Measurements from ENCODE around the gene COL8A1.

The COL8A1 gene

GRCh38 chr3:99639579-99639978, 1.2 kb downstream of the COL8A1 start:
- DNase-seq (ENCODE audit: low spot score), result no peak

- no peak for DNase-seq (ENCODE audit: low spot score)
Measured at GRCh38 chr3:99640214-99640851, 1.9 kb downstream of the COL8A1 start.

DNA sequence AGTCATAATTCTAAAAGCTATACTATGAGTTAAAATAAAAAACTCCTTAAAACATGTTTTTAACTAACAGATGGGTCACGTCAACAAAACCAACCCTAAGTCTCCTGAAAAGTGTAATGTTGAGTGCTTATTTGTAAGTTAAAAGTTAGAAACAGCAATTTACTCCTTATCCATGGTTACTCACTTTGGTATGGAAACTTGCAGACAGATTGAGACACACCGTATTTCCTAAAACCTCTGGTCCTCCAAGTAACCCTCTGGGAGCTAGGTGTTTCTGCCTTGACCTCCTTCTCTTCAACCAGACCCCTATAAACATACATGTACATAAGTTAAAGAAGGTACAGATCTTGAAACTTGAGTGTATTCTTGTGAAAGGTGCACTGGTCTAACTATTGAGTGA, 3.1 kb downstream of the COL8A1 start:
- no peak for DNase-seq (ENCODE audit: low spot score)

- DNase-seq (ENCODE audit: low spot score), result no peak
Measured at GRCh38 chr3:99641982-99642381, 3.6 kb downstream of the COL8A1 start.

GRCh38 chr3:99644017-99644416, 5.6 kb downstream of the COL8A1 start:
- no peak for DNase-seq (ENCODE audit: low spot score)

- DNase-seq (ENCODE audit: low spot score), result no peak
Measured at GRCh38 chr3:99644746-99645145, 6.4 kb downstream of the COL8A1 start.

DNA sequence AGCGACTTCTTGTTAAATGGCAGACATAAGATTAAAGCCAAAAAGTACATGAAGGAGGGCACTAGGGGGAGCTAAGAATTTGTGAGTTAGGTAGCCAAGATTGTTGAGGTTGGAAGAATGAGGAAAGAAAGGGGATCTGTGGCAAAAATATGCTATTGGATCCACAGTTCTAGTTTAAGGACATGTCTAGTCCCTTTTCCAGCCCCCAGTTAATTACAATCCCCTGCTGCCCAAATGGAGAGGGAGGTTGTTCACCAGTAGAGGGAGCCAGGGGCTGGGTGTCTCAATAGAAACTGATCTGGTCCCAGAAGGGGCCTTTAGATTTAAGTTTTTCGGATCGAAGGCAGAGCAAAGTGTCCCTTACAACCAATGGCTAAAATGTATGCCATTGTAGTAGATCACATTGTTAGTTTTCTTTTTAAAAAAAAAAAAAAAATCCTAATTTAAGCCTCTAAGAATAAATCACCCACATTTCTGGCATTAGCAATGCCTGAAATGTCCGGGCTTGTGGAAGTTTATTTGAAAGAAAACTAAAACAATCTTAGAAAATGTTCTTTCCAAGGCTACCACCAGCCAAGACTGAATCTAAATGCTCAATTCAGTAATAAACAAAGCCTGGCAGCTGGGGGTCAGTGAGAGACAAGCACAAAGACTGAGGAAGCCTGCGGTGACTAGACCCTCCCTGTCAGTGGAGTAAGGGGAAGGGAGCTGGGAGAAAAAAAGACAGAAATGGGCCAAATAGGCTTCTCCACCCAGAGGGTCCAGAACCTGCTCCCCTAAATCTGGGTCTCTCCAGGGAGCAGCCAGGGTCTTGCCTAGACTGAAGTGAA, 7.1 kb downstream of the COL8A1 start:
- DNase-seq (ENCODE audit: low spot score), result peak; percentile 53

- no peak for DNase-seq (ENCODE audit: low spot score)
Measured at GRCh38 chr3:99646107-99646435, 7.7 kb downstream of the COL8A1 start.

GRCh38 chr3:99647081-99647480, 8.7 kb downstream of the COL8A1 start:
- no peak for DNase-seq (ENCODE audit: low spot score)

- no peak for DNase-seq (ENCODE audit: low spot score)
Measured at GRCh38 chr3:99648101-99648500, 9.7 kb downstream of the COL8A1 start.

DNA sequence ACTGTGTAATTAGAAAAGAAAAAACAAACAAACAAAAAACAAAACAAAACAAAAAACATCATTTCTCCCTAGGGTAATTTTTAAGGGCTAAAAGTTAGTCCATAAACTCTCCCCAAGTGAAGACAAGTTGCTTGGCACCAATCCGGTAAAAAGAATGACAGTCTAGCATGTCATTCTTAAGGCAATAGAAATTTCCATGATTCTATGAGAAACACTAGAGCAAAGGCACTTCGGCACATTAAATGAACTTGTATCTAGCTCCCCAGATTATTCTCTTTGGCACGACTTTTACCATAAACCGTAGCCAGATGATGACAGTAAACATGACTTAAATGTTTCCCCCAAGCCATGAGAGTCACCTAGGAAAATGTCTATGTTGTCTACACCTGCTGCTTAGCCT, 10.1 kb downstream of the COL8A1 start:
- DNase-seq (ENCODE audit: low spot score), result no peak

DNA sequence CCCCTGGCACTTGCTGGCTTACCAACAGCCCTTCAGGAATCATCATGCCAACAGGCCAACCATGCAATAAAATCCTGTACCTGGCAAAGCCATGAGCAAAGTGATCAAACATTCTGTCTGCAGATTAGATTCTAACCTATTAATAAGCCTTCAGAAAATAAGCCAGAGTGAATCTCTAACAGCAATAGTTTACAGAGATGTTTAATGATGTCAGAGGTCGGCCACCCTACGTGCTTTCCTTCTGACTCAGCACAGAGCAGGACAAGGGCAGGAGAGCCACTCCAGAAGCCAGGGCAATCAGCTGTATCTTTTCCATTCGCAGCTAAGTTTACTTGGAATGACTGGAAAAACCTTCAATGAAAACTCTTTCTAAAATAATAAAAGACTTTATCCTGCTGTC, 13.1 kb downstream of the COL8A1 start:
- no peak for DNase-seq (ENCODE audit: low spot score)

DNA sequence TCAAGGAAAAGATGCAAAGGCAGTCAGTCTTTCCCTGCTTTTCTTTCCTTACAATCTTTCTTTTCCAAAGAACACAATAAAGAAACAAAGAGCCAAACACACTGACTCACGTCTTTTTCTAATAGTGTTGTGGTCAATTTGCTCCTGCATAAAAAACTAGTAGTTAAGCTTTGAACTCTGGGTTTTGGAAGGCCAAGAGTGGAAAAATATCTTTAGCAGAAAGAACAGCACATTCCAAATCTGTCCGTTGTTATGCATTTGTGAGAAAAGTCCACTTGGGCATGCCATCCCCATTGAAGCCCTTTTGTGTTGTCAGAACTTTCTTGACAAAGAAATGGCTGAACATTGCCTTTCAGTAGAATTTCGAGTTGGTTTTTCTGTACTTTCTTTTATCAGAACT, 18.2 kb downstream of the COL8A1 start:
- no peak for DNase-seq (ENCODE audit: low spot score)

DNA sequence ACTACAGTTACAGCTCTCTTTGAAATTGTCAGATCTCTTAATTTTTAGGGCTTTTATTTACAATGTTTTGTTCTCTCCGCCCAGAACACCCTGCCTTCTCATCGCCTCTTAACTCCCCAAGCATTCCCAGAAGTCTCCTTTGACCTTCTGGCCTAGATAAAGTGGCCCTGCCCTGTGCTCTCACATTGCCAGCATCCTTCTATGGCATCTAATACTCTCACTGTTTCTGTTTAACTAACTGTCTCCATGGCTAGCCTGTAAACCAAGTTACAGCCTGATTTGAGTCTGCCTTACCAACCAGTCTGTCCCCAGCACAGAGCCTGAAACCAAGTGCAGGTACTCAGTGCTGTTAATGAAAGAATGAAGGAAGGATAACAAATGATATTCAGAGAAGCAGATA, 19.9 kb downstream of the COL8A1 start:
- no peak for DNase-seq (ENCODE audit: low spot score)

- DNase-seq (ENCODE audit: low spot score), result no peak
Measured at GRCh38 chr3:99659032-99659431, 20.6 kb downstream of the COL8A1 start.

- no peak for DNase-seq (ENCODE audit: low spot score)
Measured at GRCh38 chr3:99659951-99660350, 21.6 kb downstream of the COL8A1 start.

- DNase-seq (ENCODE audit: low spot score), result no peak
Measured at GRCh38 chr3:99662838-99663570, 24.6 kb downstream of the COL8A1 start.

DNA sequence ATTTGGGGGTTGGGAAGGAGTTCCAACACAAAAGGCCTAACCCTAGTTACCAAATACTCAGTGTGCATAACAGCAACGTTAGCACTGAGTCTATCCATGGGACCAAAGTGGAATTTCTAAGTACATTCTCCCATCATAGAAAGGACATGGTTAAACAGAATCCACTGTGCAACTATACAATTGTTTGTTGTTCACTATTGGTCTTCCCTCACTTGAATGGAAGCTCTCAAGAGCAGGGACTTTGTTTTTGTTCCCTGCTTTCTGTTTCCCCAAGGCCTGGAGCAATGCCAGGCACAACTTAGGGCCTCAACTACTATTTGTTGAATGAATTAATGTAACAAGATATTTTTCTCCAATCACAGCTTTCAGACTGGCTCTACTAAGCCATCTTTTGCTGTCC, 25.6 kb downstream of the COL8A1 start:
- peak; percentile 26 for DNase-seq (ENCODE audit: low spot score)

DNA sequence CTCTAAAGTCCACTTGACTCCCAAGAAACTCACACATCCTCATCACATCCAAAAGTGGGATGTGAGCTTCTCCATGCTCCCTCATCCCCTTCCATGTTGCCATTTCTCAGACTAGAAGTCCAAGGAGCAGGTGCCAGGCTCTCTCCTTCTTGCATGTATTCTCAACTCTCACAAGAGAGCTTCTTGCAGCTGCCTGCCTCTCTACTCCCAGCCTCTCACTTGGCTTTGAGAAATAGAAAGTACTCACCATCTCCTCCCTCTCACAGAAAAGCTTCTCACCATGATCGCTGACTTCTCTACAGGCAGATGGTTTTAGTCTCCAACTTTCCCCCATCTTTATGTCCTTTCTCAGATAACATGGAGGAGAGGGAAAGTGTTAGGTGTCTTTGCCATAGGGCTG, 26.6 kb downstream of the COL8A1 start:
- no peak for DNase-seq (ENCODE audit: low spot score)

DNA sequence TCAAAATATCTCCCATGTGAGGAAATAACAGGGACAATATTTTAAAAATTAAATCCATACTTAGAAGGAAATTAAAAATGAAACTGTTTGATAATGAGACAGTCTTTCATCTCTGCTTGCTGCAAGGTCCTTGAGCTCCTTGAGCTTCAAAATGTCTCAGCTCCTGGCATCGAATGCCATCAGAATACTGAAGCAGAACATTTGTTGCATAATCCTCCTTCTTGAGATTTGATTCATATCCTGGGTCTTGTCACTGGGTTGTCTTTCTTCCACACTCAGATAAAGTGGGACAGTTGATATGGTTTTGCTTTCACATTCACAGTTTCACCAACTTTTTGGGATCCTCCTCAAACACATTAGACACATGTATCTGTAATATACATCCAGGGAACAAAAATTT, 27.8 kb downstream of the COL8A1 start:
- DNase-seq (ENCODE audit: low spot score), result no peak

DNA sequence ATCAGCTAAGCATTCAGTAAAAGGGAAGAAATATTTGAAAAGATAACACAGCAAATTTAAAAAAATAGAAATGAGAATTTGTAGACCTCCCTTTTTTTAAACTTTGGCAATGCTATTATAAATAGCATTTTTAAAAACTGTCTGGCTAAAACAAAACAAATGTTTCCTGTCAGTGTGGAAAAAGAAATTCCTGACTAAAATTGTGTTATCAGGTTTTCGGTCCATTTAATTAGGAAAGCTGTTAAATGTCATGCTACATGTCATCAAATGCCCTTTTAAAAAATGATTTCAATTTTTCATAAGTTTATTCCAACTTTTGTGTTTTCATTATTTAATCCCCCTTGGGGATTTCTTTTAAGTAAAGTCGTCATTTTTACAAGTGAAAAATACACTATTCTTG, 29.6 kb downstream of the COL8A1 start:
- DNase-seq (ENCODE audit: low spot score), result no peak

- no peak for DNase-seq (ENCODE audit: low spot score)
Measured at GRCh38 chr3:99669879-99670555, 31.6 kb downstream of the COL8A1 start.

DNA sequence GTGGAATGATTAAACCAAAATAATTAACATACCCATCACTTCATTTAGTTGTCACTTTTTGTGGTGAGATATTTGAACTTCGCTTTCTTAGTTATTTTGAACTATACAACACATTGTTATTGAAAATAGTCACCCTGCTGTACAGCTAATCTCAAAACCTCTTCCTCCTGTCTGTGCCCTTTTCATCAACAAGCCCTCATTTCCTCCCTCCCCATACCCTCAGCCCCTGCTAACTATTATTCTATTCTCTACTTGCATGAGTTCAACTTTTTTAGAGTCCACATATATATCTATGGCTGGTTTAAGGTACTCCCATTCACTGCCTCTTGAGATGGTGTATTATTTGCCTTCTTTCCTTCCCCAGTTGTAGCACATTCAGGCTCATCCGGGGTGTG, 32.2 kb downstream of the COL8A1 start:
- DNase-seq (ENCODE audit: low spot score), result no peak

All from pons (tissue), 1 donor.